Endothelial cell of umbilical vein (primary cell): ENCODE measurements around the gene DLGAP4. TPM values are rescaled to one million over a fixed set of nuclear protein-coding genes. Genes with fewer than 3 reads are reported as not detected.

Source experiments
- BruUV-seq: library from RNA; stranded (reverse); fragments of 400-500 nt; replicated peaks from 2 replicates; lab custom pipeline; 2021; lab: Mats Ljungman, UMichigan
- CTCF ChIA-PET: fragments of 300-600, 350-600 bp; sonication (Branson Sonifier 250); formaldehyde crosslinking; loops from one replicate; lab custom pipeline; 2021; ENCODE audit warnings: antibody characterized with exemption, inconsistent platforms; lab: Charles Lee
- POLR2A ChIA-PET: fragments of 300-600, 350-600 bp; sonication (Branson Sonifier 250); formaldehyde crosslinking; loops from one replicate; lab custom pipeline; 2021; ENCODE audit warnings: antibody characterized with exemption, inconsistent platforms; lab: Charles Lee
- DNase-seq: peaks from one replicate; pipeline ENCODE4 v3.0.0-alpha.2; 2011; ENCODE audit warnings: low read depth, low spot score
- FAIRE-seq: peaks from 2 replicates; lab custom pipeline; 2011; peaks lifted over from hg19 to GRCh38; lab: Jason Lieb, UNC
- H2AFZ ChIP-seq: 2 replicates; pipeline ENCODE4 v1.6.0; 2012; ENCODE audit warnings: low read depth, low read length, control low read depth, inconsistent platforms
- H3K27ac ChIP-seq: 2 replicates; pipeline ENCODE4 v1.5.1; 2011; ENCODE audit warnings: low read depth, mild to moderate bottlenecking, control low read depth, low read length, moderate library complexity; ENCODE audit not compliant: insufficient read depth
- H3K27me3 ChIP-seq, 2 experiments: 2 replicates each; pipeline versions ENCODE4 v1.6.0 to v1.6.1; 2011; ENCODE audit warnings: low read length in 2 of 2, mixed read lengths in 1 of 2; ENCODE audit not compliant: control insufficient read depth in 2 of 2, insufficient read depth in 2 of 2
- H3K36me3 ChIP-seq, 2 experiments: 2 replicates in 1 of 2; 3 replicates in 1 of 2; pipeline ENCODE4 v1.5.1; 2011; ENCODE audit warnings: low read length in 2 of 2, mild to moderate bottlenecking in 1 of 2, moderate library complexity in 1 of 2; ENCODE audit not compliant: control insufficient read depth in 2 of 2, insufficient read depth in 2 of 2; ENCODE audit errors: extremely low read depth in 1 of 2
- H3K4me1 ChIP-seq: 3 replicates; pipeline ENCODE4 v1.5.1; 2011; ENCODE audit warnings: mild to moderate bottlenecking, low read length; ENCODE audit not compliant: control insufficient read depth, insufficient read depth; ENCODE audit errors: extremely low read depth
- H3K4me2 ChIP-seq: 2 replicates; pipeline ENCODE4 v1.6.1; 2011; ENCODE audit warnings: low read length, control low read depth, mixed read lengths; ENCODE audit not compliant: insufficient read depth
- H3K4me3 ChIP-seq, 3 experiments: fragments of 200-600 bp in 1 of 3; sonication (generic), shearing (Covaris generic) in 1 of 3; replicated peaks in 1 of 3; 2 replicates each; pipeline ENCODE4 v1.5.1; 2011 to 2016; ENCODE audit warnings: control low read depth in 3 of 3, low read length in 3 of 3, mild to moderate bottlenecking in 2 of 3, inconsistent platforms in 1 of 3, low read depth in 1 of 3, moderate library complexity in 1 of 3; ENCODE audit not compliant: insufficient read depth in 1 of 3
- H3K79me2 ChIP-seq: 2 replicates; pipeline ENCODE4 v1.6.0; 2012; ENCODE audit warnings: low read length, inconsistent platforms; ENCODE audit not compliant: control insufficient read depth, insufficient read depth
- H3K9ac ChIP-seq: replicated peaks from 2 replicates; pipeline ENCODE3; 2011; ENCODE audit warnings: low read length, control low read depth; ENCODE audit not compliant: insufficient read depth; ENCODE audit errors: extremely low read depth
- H3K9me1 ChIP-seq: replicated peaks from 3 replicates; pipeline ENCODE4 v1.6.0; 2011; ENCODE audit warnings: mild to moderate bottlenecking, low read length; ENCODE audit not compliant: control insufficient read depth, insufficient read depth; ENCODE audit errors: extremely low read depth
- H3K9me3 ChIP-seq: replicated peaks from 2 replicates; pipeline ENCODE4 v1.5.1; 2012; ENCODE audit warnings: low read length, inconsistent platforms; ENCODE audit not compliant: control insufficient read depth, insufficient read depth
- H4K20me1 ChIP-seq: replicated peaks from 2 replicates; pipeline ENCODE3; 2011; ENCODE audit warnings: mild to moderate bottlenecking, low read length; ENCODE audit not compliant: control insufficient read depth, insufficient read depth; ENCODE audit errors: extremely low read depth
- CTCF ChIP-seq, 2 donors: IDR thresholded peaks; 1 replicate in 1 of 2; 2 replicates in 1 of 2; pipeline ENCODE4 v1.5.1; 2011; ENCODE audit warnings: low read length in 2 of 2, mild to moderate bottlenecking in 2 of 2, moderate library complexity in 2 of 2, control low read depth in 1 of 2, inconsistent platforms in 1 of 2, low read depth in 1 of 2; ENCODE audit not compliant: insufficient read depth in 1 of 2; ENCODE audit errors: extremely low read depth in 1 of 2
- EZH2 ChIP-seq: IDR thresholded peaks from 2 replicates; pipeline ENCODE4 v1.6.1; 2012; ENCODE audit warnings: borderline replicate concordance, low read depth, mild to moderate bottlenecking, moderate library complexity, low read length, inconsistent platforms; ENCODE audit not compliant: severe bottlenecking
- FOS ChIP-seq: IDR thresholded peaks from 2 replicates; pipeline ENCODE4 v1.6.1; 2011; ENCODE audit warnings: mild to moderate bottlenecking, low read length, moderate library complexity, borderline replicate concordance; ENCODE audit not compliant: insufficient read depth
- GATA2 ChIP-seq: IDR thresholded peaks from 2 replicates; pipeline ENCODE4 v1.7.0; 2011; ENCODE audit warnings: low read depth, mild to moderate bottlenecking, moderate library complexity, mixed read lengths, low read length; ENCODE audit not compliant: insufficient read length, insufficient read depth
- JUN ChIP-seq: IDR thresholded peaks from 2 replicates; pipeline ENCODE4 v1.6.1; 2011; ENCODE audit warnings: borderline replicate concordance, low read depth; ENCODE audit not compliant: insufficient read length, insufficient read depth
- MYC ChIP-seq: IDR thresholded peaks from one replicate; pipeline ENCODE4 v1.6.1; 2011; ENCODE audit warnings: mild to moderate bottlenecking, low read depth, low read length
- POLR2A ChIP-seq: IDR thresholded peaks from 2 replicates; pipeline ENCODE4 v1.6.1; 2012; ENCODE audit warnings: low read depth, mild to moderate bottlenecking, control low read depth, low read length
- POLR2AphosphoS5 ChIP-seq: IDR thresholded peaks from 2 replicates; pipeline ENCODE4 v1.6.1; 2012; ENCODE audit warnings: low read depth, mild to moderate bottlenecking, control low read depth, low read length, moderate library complexity; ENCODE audit not compliant: insufficient read depth
- dilution Hi-C: fragments of 300-500 bp; cut with MboI; formaldehyde crosslinking; loops from one replicate; pipeline ENCODE4 v1.15.0; 2019; ENCODE audit warnings: low sequenced_read_pairs; ENCODE audit not compliant: extremely low pct_ligation_motif_present
- intact Hi-C: fragments of 100-400 bp; cut with micrococcal nuclease; formaldehyde crosslinking; loops from one replicate; pipeline ENCODE4 v1.10.0; 2022
- polyA plus RNA-seq, 4 experiments: library from polyadenylated mRNA; depleted of rRNA in 3 of 4; stranded (reverse) in 3 of 4; unstranded in 1 of 4; fragments of >200 nt; gene quantifications; 2 replicates each; pipeline versions ENCODE4 v1.2.1 to v1.2.3, GENCODE V29; 2011 to 2012; ENCODE audit warnings: missing spikeins in 1 of 4
- total RNA-seq: library from RNA; stranded (reverse); gene quantifications from 2 replicates; pipeline ENCODE4 v1.2.3, GENCODE V29; 2021
- TF ChIP-seq, protein P1 (sequence below): IDR thresholded peaks from 2 replicates; pipeline ENCODE4 v1.6.1; 2011; ENCODE audit not compliant: insufficient read depth, insufficient read length

Gene DLGAP4
- total and polyA plus RNA-seq, 2 donors (not counting 3 experiments of a cell fraction or from before 2014, with no cell fraction given), result 57.5 to 125 TPM

- Histone ChIP-seq H3K27me3 (peaks cover 52 to 54% of the 10 kb centered on the region in 2 experiments), H3K27ac (no peak overlapping the region), H3K4me3 (no peak overlapping the region), H4K20me1 (no peaks in the 10 kb centered on the region), H3K4me1 (peaks cover 5% of the 10 kb centered on the region), H2AFZ (no peak overlapping the region), H3K9me1 (no peaks in the 10 kb centered on the region), H3K4me2 (no peak overlapping the region), H3K9ac (no peak overlapping the region), H3K9me3 (no peaks in the 10 kb centered on the region), H3K79me2 (no peaks in the 10 kb centered on the region), H3K36me3 (no peaks in the 10 kb centered on the region)
- intact Hi-C loops (no loop called here), dilution Hi-C loops (no loop called here)
- ChIA-PET POLR2A (no interaction called here), CTCF (no interaction called here)
- DNase-seq (no peak), FAIRE-seq (no peak)
- TF ChIP-seq, protein P1, sequence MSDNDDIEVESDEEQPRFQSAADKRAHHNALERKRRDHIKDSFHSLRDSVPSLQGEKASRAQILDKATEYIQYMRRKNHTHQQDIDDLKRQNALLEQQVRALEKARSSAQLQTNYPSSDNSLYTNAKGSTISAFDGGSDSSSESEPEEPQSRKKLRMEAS, result no peak
- TF ChIP-seq GATA2 (no peak), FOS (no peak), MYC (no peak), JUN (no peak), EZH2 (no peak), POLR2A (no peak), CTCF (IDR thresholded peaks at IDR 0.05; ENCODE audit: extremely low read depth in 1 of 2, insufficient read depth in 1 of 2, low read depth in 1 of 2, low read length in 2 of 2) (no peak), POLR2AphosphoS5 (no peak)
- BruUV-seq, result no TSS peak
Measured at GRCh38 chr20:36307412-36308325, 1.5 kb downstream of the DLGAP4 start.
